ENCODE measurements around the gene TYMS. TPM values are rescaled to one million over a fixed set of nuclear protein-coding genes. Genes with fewer than 3 reads are reported as not detected.

Gene TYMS
- total RNA-seq, 4 donors from 2014 or later, result 6.7 to 29.6 (median 21.3) TPM

DNA sequence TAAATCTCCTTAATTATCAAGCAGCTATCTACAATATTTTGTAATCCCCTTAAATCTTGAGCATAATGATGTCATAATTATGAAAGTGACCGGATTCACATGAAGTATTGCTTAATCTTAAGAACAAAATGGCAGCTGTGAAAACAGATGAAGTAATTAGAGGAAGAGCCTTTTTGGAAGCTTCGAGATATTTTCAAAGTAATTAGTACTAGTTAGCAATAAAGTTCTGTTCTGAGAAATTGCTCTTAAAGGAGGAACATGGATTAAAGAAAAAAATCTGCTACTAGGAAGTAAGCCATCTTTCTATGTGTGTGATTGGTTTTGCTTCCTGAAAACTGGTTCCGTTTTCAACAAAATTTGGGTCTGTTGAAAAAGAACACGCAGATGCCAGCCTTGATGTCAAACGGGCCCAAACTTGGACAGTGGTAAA is 42.3 kb upstream of the TYMS start:
- Histone ChIP-seq H3K4me1 (no peaks in the 10 kb centered on the region), H3K36me3 (no peaks in the 10 kb centered on the region), H3K9me3 (no peaks in the 10 kb centered on the region), H3K4me3 (no peak overlapping the region), H3K27me3 (no peaks in the 10 kb centered on the region), H3K27ac (peak overlapping the region in 1 of 4 donors; percentile 24)
- 59 to 67% methylated on average over 5 of the region's 5 CpGs for WGBS, 2 donors
- no peak for TF ChIP-seq POLR2A (IDR thresholded peaks at IDR 0.05)
- TF ChIP-seq, protein P1, sequence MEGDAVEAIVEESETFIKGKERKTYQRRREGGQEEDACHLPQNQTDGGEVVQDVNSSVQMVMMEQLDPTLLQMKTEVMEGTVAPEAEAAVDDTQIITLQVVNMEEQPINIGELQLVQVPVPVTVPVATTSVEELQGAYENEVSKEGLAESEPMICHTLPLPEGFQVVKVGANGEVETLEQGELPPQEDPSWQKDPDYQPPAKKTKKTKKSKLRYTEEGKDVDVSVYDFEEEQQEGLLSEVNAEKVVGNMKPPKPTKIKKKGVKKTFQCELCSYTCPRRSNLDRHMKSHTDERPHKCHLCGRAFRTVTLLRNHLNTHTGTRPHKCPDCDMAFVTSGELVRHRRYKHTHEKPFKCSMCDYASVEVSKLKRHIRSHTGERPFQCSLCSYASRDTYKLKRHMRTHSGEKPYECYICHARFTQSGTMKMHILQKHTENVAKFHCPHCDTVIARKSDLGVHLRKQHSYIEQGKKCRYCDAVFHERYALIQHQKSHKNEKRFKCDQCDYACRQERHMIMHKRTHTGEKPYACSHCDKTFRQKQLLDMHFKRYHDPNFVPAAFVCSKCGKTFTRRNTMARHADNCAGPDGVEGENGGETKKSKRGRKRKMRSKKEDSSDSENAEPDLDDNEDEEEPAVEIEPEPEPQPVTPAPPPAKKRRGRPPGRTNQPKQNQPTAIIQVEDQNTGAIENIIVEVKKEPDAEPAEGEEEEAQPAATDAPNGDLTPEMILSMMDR (IDR thresholded peaks at IDR 0.05), result no peak
- intact Hi-C loops (cut with DNase I), result loop anchor here (10.0 kb wide), 2 partner anchors 120 to 330 kb away; no protein-coding TSS in a partner anchor
- no peak for DNase-seq

DNA sequence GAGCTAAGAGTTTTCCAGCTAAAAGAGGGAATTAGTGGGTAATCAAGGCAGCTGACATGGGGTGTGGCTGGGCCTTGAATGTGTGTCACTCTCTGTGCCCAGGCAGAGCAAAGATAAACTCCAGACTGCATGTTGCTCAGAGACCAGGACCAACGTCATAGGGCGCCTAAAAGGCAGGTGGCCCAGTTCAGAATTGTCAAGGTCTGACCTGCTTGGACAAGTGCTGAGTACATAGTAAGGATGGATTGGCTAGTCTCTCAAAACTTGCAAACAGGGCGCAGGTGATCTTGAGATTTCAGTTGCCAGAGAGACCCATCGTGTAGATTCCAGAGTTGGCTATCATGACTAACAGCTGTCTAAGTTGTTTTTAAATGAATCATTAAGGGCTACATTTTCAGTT is 41.7 kb upstream of the TYMS start:
- Histone ChIP-seq H3K4me1 (no peaks in the 10 kb centered on the region), H3K27me3 (no peaks in the 10 kb centered on the region), H3K27ac (no peak overlapping the region), H3K9me3 (no peaks in the 10 kb centered on the region), H3K36me3 (no peaks in the 10 kb centered on the region), H3K4me3 (no peak overlapping the region)
- intact Hi-C loops (cut with DNase I), result loop anchor here (10.0 kb wide), 2 partner anchors 121 to 331 kb away; no protein-coding TSS in a partner anchor
- WGBS, 2 donors, result 55 to 66% methylated on average over 4 of the region's 4 CpGs
- TF ChIP-seq, protein P1 (IDR thresholded peaks at IDR 0.05), result no peak
- no peak for TF ChIP-seq POLR2A (IDR thresholded peaks at IDR 0.05)
- no peak for DNase-seq

DNA sequence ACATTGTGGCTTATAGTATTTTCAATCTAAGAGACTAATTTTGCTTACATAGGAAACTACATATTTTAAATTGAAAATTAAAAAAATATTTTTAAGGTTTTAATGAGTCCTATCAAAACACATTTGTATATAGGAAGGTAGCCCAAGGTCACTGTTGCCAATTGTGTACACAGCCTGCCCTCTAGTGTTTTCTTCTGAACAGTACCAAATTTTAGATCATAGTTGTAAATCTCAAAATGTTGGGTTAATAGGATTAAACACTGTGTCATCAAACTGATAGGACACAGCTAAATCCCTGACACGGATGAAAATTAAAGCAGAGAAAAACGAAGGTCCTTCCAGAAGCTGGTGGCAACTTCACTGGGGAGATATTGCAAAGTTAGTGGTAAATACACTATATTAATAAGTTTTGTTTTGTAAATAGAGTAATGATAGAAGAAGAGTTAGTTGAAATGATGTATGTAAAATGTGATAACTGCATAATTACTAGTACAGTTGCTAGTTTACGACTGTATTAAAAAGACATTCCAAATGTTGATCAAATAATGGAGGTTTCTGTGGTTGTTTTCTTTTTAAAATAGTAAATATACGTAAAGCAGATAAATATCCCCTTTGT is 41.0 kb upstream of the TYMS start:
- Histone ChIP-seq H3K4me1 (no peaks in the 10 kb centered on the region), H3K36me3 (no peaks in the 10 kb centered on the region), H3K9me3 (no peaks in the 10 kb centered on the region), H3K27me3 (no peaks in the 10 kb centered on the region), H3K27ac (no peak overlapping the region), H3K4me3 (no peak overlapping the region)
- TF ChIP-seq, protein P1 (IDR thresholded peaks at IDR 0.05), result peak; percentile 25 to 72 (median 58)
- no peak for TF ChIP-seq POLR2A (IDR thresholded peaks at IDR 0.05)
- intact Hi-C loops (cut with DNase I), result loop anchor here (10.0 kb wide), 2 partner anchors 122 to 332 kb away; no protein-coding TSS in a partner anchor
- no peak for DNase-seq
- WGBS, 2 donors, result 27 to 33% methylated on average over 4 of the region's 4 CpGs

DNA sequence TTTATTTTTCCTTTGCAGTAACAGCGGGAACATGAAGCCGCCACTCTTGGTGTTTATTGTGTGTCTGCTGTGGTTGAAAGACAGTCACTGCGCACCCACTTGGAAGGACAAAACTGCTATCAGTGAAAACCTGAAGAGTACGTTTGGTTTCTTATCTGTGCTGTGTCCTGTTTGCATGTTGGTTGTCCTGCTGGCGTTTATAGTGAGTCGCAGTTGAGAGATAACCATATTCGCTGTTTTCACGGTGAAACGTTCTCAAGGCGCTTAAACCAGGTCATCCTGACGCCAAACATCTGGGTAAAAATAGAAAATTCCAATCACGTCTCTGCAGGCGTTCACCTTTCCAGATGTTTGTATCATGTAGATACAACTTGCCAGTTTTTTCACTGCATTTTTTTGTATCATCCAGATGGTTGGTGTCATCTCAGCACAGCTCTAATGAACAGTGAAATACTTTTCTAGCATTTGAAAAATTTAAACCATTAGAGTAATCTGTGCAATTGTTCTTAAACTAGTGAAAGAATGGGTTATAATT is 39.4 kb upstream of the TYMS start:
- Histone ChIP-seq H3K27me3 (no peaks in the 10 kb centered on the region), H3K27ac (no peak overlapping the region), H3K9me3 (no peaks in the 10 kb centered on the region), H3K4me1 (no peaks in the 10 kb centered on the region), H3K36me3 (no peaks in the 10 kb centered on the region), H3K4me3 (no peak overlapping the region)
- TF ChIP-seq POLR2A (IDR thresholded peaks at IDR 0.05), result no peak
- TF ChIP-seq, protein P1 (IDR thresholded peaks at IDR 0.05), result no peak
- DNase-seq, result no peak
- intact Hi-C loops (cut with DNase I), result loop anchor here (10.0 kb wide), 2 partner anchors 123 to 333 kb away; no protein-coding TSS in a partner anchor
- 63 to 84% methylated on average over 13 of the region's 13 CpGs for WGBS, 2 donors

DNA sequence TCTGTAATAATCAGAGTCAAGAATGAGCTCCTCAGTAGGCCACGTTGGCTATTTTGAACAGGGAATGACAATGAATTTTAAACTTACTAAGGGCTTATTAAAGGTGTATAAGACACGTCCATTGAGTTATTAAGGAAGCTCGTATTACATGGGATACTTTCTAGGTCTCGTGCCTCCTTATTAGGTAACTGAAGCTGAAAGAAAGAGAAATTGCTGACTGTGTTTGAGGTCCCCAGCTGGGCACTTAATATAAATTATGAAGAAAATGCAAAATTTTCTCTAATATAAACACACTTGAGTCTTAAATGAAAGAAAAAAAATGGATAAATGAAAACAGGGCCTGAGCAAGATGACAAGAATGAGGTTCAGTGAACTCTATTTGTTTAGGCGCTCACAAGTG is 38.8 kb upstream of the TYMS start:
- Histone ChIP-seq H3K27me3 (no peaks in the 10 kb centered on the region), H3K4me1 (no peaks in the 10 kb centered on the region), H3K36me3 (no peaks in the 10 kb centered on the region), H3K4me3 (no peak overlapping the region), H3K27ac (no peak overlapping the region), H3K9me3 (no peaks in the 10 kb centered on the region)
- TF ChIP-seq, protein P1 (IDR thresholded peaks at IDR 0.05), result no peak
- no peak for TF ChIP-seq POLR2A (IDR thresholded peaks at IDR 0.05)
- DNase-seq, result no peak
- 78 to 79% methylated on average over 5 of the region's 5 CpGs for WGBS, 2 donors
- intact Hi-C loops (cut with DNase I), result loop anchor here (10.0 kb wide), 2 partner anchors 124 to 334 kb away; no protein-coding TSS in a partner anchor

All from esophagus squamous epithelium (tissue), 5 donors.